ENCODE results near the gene NFYC.

Gene NFYC

DNA sequence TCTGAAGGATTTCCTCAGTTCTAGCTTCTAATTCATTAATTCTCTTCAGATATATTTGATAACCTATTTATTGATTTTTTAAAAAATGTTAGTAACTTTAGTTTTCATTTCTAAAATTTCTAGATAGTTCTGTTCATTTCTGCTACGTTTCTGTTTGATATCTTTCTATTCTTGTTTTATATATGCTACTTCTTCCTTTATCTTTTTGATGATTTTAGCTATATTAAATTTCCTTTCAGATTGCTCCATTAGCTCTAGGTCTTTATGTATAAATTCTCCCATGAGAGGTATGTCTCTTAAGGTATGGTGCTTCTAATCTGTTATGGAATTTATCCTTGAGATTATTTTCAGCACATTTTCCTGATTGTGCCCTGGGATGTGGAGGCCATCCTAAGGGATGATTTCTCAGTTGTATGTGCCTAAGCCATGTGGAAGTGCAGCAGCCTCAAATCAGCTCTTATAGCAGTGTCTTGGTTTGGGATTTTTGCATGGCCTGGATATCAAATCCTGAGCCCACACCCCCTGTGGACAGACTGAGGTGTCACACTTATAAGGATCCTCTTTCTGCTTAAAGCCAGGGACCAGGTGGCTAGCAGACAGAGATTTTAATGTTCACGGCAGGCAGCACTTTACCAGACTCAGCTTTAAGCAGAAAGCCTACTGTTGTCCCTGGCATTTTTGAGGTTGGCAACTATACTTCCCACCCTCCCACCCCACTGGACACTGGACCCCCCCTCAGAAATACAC lies 85.9 kb downstream of the NFYC start:
- TF ChIP-seq CTCF (IDR thresholded peaks at IDR 0.05; ENCODE audit: low read depth, low read length), result no peak
- H3K4me3 ChIP-seq (replicated peaks in 1 of 2; ENCODE audit: low read depth in 2 of 2, low read length in 2 of 2), result no peak overlapping the region

GRCh38 chr1:40780678-40781607 lies 89.4 kb downstream of the NFYC start:
- TF ChIP-seq CTCF (IDR thresholded peaks at IDR 0.05; ENCODE audit: low read depth, low read length), result no peak
- DNase-seq (ENCODE audit: low read depth in 2 of 2), result no peak
- no peak overlapping the region for H3K4me3 ChIP-seq (replicated peaks in 1 of 2; ENCODE audit: low read depth in 2 of 2, low read length in 2 of 2)

More for the DNA sequence above, 85.9 kb downstream of the NFYC start:
- DNase-seq (ENCODE audit: low read depth in 2 of 2), result no peak

DNA sequence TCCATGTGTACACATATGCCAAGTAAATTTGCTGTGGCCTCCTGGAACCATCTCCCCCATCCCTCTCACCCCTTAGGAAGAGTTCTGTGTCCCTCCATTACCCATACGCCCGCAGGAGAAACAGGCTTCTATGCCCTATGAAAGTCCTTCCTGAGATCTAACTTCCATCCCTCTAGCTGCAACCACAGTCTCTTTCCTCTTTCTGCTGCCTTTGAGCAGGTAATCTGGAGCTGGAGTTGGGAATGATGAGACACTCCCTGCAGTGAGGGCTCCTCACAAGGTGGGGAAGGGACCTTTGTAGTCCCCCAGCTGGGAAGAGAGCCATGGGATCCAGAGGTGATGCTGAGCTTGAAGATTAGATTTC lies 90.1 kb downstream of the NFYC start:
- no peak for DNase-seq (ENCODE audit: low read depth in 2 of 2)
- TF ChIP-seq CTCF (IDR thresholded peaks at IDR 0.05; ENCODE audit: low read depth, low read length), result no peak
- no peak overlapping the region for H3K4me3 ChIP-seq (replicated peaks in 1 of 2; ENCODE audit: low read depth in 2 of 2, low read length in 2 of 2)

DNA sequence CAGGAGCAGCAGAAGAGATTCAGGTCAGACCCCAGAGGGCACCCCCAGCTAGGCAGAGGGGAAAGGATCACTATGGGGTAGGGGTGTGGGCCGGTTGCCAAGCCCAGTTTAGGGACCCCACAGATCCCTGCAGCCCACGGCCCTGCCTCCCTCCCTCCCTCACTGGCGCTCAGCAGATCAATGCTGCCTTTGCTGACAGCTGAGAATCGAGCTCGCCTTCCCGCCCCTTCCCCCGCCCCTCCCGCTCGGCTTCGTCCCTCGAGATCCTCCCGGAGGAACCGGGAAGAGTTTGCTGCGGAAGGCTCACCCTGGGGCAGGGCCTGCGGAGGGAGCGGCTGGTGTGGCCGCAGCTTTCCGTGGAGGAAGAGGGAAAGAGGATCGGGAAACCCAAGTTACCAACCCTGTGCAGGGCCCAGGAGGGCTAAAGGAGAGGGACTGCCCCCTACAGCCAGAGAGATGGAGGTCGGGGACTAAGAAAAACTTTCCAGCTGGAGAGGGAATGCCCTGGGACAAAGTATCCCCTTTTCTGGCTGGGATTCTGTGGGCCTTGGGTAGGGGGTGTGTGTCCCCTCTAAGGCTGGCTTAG lies 91.0 kb downstream of the NFYC start:
- no peak overlapping the region for H3K4me3 ChIP-seq (replicated peaks in 1 of 2; ENCODE audit: low read depth in 2 of 2, low read length in 2 of 2)
- TF ChIP-seq CTCF (IDR thresholded peaks at IDR 0.05; ENCODE audit: low read depth, low read length), result no peak
- no peak for DNase-seq (ENCODE audit: low read depth in 2 of 2)

DNA sequence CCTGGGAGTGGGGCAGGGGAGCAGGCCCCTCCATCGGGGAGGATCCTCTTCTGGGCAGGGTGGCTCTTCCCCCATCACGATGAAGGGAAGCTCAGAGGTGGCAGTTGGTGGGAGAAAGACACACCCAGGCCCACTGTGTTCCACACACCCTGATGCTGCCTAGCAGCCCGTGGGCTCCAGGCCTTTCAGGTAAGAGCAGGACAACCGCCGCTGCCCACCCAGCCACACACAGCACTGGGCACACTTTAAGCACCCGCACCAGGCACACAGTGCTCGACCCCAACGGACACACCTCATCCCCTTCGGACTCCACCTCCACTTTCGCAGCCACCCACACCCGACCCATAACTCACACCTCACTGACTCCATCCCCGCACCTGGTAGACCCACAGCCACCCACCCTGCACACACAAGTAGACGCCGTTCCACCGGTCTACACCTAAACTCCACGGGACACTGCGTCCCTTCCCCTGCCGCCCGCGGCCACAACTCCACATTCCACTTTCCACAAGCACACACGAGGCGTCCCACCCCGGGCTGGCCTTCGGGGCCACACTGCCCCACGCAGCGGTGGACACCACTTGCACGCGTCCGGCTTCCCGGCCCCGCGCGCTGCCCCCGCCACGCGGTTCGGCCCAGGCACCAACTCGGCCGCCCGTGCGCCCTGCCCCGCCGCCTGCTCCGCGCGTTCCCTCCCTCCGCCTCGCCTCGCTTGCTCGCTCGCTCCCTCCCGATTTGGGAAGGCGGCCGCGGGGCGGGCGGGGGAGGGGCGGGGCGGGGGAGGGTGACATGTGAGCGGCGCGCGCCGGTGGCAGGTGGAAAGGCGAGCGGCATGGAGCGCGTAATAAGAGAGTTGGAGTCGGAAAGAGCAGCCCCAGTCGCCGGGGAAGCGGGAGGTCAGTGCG lies 91.7 kb downstream of the NFYC start, which contains the start of gene KCNQ4:
TSS of gene KCNQ4 (plus strand) at position 787 of the 905 bp plus-strand sequence. CDS start 307 bp downstream, outside the sequence.
- DNase-seq (ENCODE audit: low read depth in 2 of 2), result no peak
- peak within 1 kb of the TSS; percentile 21 to 33 for H3K4me3 ChIP-seq (replicated peaks in 1 of 2; ENCODE audit: low read depth in 2 of 2, low read length in 2 of 2)
- no peak for TF ChIP-seq CTCF (IDR thresholded peaks at IDR 0.05; ENCODE audit: low read depth, low read length)
